Pulmonary artery endothelial cell (primary cell): ENCODE results near the gene RNASE7. TPM values are rescaled to one million over a fixed set of nuclear protein-coding genes. Genes with fewer than 3 reads are reported as not detected.

Experiments used
- DNase-seq: peaks from one replicate; pipeline ENCODE4 v3.0.0-alpha.2; 2011; ENCODE audit warnings: low read depth, low spot score
- total RNA-seq: library from RNA; depleted of rRNA; stranded (reverse); fragments of >200 nt; gene quantifications from 2 replicates; pipeline ENCODE4 v1.2.3, GENCODE V29; 2014

The RNASE7 gene
- total RNA-seq, 1 donor from 2014 or later: not detected

DNA sequence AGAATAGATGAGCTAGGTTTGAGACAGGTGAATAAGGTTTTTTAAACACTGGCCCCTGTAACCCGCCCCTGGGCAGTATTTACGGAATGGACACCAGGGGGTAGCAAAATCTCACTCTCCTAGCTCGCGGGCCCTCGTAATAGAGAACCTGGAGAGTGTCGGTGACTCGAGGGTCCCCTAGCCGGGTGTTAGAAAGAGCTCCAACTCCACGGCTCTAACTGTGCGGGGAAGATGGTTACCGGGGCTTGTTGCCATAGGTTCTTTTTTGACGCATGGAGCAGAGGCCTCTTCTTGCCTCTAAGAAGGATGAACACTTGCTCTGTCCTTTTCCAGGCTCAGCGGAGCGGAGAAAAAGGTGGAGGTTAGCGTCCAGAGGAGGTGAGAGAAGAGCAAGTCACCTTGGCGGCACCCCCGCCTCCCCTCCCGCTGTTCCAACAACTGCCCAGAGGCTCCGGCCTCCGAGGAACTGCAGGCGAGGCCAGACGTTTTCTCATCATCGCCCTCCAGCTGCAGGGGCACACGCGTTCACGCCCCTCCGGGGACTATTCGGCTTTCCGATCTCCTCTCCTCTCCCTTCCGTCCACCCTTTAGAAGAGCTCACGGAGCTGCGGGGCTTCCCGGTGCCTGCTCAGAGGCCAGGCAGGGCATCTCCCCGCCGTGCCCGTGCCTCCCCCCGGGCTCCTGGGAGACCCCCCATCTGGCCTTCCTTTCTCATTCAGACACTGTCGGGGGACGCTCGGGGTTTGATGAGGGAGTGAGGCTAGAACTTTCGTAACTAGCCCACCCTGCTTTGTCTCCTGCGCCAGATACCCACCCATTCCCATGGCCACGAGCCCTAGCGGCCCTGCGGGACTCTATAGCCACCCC, 26.6 kb downstream of the RNASE7 start:
- DNase-seq: no peak

DNA sequence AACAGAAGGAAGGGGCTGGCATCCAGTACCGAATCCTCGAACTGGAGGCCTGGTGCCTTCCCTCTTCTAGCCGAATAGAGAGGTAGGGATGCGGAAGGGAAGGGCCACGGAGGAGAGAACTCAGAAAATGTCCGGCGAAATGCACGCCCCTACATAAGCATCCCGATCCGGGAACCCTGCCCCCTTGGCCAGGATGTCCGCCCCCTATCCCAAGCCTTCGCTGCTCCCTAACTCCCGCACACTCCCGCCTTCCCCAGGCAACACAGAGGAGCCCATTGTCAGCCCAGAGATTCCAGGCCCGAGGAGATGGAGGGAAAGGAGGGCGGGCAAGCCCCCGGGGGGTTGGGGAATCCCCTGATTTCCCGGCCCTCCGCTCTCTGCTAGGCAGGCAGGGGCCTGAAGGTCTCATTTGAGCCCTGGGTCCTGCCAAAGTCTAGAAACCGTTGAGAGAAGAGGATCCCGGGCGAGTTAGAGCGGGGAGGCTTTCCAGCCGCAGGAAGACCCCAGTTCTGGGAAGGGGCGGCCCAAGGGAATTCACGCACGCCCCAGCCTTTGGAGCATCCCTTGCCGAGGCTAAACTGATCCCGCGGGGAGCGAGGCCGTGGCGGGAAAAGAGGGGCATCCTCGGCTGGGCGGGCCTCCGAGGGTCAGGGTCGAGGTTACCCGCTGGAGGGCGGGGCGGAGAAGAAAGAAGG, 27.4 kb downstream of the RNASE7 start:
- DNase-seq: no peak

DNA sequence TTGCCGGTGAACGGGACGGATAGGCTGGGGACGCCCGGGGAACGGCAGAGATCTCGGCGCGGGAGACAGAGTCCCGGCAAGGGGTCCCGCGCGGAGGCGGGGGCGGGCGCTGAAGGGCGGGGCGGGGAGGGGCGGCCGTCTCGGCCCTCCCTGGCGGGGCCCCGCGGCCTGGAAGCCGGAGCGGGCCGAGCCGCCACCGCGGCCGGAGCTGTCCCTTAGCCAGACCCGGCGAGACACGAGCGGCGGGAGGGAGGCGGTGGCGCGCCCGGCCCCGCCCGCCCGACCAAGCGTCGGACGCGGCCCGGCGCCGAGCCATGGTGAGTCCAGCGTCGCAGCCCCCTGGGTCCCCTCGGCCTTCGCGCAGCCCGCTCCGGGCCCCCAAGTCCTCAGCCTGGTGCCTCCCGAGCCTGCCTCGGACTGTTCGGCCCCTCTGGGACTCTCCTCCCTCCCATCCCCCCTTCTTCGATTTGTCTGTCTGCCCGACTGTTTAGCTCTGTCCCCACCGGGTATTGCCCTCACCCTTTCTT, 28.0 kb downstream of the RNASE7 start, which contains the start of gene ARHGEF40:
Gene ARHGEF40 (plus strand): TSS at position 222 of the 527 bp plus-strand sequence. CDS start 93 bp downstream, at position 315.
- DNase-seq: no peak

DNA sequence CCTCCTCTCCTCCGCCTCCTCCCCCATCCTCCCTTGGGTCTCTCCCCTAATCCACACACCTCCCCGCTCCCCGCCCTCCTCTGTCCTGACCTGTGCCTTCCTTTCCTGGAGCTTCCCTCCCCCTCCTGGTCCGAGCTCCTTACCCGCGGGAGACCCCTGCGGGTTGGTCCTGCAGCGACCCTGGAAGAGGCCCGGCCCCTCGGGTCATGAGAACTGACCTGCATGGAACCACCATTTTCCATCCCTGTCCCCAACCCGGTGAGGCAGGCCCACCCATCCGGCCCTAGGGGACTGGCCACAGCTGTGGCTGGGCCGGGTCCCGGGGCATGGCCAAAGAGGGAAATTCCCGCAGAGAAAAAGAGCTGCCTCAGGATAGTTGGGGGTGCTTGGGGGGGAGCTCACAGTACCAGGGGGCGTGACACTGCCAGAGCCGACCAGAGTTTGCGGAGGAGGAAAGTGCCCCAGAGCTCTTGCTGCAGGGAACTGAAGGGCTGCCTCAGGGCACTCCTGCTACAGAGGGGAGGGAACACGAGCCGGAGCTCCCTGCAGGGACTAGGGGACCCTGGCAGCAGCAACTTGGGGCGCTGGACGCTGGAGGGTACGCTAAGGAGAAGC, 28.6 kb downstream of the RNASE7 start:
- no peak for DNase-seq

DNA sequence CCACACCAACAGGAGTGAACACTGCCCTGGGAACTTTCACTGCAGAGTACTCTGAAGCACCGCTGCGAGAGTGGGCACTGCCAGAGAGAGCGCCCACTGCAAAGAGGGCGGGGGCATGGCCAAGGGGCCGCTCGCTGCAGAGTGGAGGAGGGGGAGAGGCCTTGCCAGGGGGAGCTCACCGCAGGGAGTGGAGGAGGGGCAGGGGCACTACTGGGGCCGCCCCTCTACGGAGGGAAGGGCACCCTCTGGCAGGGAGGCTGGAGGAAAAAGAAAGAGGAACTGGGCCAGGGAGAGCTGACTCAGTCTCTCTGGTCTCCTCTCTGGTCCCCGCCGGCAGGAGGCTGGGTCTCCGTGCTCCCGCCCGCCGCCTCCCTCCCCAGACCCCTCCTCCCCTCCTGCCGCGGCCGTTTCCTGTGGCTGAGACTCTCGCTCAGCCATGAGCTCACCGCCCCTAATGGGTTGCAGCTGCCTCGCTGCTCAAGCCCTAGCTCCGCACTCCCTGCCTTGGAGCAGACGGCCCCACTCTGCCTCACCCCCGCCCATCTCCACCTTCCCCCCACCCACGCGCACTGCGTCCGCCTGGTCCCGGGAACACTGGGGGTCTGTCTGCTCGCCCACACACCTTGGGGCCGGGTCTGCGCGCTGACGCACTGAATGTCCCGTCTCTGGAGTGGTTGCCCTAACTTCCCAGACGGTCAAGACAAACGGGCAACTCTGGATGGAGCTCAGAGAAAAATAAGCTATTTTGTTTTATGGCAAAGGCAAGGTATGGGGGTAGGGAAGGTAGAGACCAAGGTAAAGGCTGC, 29.3 kb downstream of the RNASE7 start:
- peak; percentile 29 for DNase-seq

DNA sequence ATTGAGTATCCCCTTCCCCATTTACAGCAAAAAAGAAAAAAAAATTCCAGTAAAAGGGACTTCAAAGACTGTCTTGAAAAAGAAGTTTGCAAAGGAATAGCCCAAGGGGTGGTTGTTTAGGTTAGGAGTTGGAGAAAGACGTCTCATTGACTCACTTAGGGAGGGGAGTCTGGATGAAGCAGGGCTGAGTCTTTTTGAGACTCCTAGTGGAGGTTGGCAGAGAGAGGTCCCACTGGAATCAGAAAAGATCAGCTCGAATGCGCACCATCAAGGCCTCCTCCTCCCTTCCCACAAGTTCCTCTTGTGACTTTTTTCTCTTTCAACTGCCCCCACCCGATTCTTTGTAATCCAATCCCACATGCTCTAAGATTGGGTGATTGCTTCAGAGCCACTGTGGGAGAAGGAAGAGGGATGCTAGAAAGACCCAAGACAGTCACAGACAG, 29.9 kb downstream of the RNASE7 start:
- DNase-seq: no peak

DNA sequence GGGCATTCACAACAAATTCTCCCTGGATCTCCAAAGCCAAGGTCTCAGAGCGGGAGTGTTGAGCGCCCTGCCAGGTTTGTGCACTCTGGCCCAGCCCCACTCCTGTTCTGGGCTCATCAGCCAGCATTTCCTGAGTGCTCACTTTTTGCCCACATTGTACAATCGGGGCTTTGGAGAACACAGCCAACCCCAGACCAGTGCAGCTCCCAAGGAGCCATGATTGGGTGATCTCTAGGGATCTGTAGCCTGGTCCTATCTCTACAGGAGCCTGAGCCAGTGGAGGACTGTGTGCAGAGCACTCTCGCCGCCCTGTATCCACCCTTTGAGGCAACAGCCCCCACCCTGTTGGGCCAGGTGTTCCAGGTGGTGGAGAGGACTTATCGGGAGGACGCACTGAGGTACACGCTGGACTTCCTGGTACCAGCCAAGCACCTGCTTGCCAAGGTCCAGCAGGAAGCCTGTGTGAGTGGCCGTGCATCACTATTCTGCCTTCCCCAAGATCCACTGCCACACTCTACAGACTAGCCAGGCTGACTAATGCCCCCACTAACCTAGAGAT, 30.7 kb downstream of the RNASE7 start:
- no peak for DNase-seq

DNA sequence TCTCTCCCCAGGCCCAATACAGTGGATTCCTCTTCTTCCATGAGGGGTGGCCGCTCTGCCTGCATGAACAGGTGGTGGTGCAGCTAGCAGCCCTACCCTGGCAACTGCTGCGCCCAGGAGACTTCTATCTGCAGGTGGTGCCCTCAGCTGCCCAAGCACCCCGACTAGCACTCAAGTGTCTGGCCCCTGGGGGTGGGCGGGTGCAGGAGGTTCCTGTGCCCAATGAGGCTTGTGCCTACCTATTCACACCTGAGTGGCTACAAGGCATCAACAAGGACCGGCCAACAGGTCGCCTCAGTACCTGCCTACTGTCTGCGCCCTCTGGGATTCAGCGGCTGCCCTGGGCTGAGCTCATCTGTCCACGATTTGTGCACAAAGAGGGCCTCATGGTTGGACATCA, 31.8 kb downstream of the RNASE7 start:
- no peak for DNase-seq

DNA sequence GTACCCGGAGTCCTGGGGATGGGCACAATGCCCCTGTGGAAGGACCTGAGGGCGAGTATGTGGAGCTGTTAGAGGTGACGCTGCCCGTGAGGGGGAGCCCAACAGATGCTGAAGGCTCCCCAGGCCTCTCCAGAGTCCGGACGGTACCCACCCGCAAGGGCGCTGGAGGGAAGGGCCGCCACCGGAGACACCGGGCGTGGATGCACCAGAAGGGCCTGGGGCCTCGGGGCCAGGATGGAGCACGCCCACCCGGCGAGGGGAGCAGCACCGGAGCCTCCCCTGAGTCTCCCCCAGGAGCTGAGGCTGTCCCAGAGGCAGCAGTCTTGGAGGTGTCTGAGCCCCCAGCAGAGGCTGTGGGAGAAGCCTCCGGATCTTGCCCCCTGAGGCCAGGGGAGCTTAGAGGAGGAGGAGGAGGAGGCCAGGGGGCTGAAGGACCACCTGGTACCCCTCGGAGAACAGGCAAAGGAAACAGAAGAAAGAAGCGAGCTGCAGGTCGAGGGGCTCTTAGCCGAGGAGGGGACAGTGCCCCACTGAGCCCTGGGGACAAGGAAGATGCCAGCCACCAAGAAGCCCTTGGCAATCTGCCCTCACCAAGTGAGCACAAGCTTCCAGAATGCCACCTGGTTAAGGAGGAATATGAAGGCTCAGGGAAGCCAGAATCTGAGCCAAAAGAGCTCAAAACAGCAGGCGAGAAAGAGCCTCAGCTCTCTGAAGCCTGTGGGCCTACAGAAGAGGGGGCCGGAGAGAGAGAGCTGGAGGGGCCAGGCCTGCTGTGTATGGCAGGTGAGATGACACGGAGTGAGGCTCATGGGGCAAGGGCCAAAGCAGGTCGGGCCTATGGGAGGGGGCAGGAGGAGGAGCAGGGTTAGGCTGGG, 32.5 kb downstream of the RNASE7 start:
- DNase-seq: no peak

DNA sequence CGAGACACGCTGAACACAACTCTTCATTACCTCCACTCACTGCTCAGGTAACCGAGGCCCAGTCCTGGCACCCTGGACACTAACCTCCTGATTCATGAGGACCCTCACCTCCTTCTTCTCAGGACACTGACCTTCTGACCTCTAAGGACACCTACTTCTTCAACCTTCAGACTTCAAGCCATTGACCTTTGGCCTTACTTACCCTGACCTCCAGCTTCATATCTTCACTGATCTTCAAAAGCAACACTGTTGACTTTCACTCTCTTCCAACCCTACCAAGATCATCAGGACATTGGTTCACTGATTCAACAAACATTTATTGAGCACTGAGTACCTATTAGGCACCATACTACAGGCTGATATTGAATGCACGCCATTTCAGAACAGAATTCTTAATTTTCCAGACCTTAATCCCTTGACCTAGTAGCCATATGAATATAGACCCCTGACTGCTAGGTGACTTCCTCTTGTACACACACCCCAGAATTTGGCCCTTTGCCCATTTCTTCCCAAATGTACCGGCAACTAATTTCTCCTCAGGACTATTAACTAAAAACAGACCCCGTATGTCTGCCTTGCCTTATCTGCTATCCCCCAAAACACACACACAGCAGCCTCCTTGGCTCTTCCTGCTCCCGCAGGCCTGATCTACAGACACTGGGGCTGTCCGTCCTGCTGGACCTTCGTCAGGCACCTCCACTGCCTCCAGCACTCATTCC, 33.7 kb downstream of the RNASE7 start:
- DNase-seq: no peak

DNA sequence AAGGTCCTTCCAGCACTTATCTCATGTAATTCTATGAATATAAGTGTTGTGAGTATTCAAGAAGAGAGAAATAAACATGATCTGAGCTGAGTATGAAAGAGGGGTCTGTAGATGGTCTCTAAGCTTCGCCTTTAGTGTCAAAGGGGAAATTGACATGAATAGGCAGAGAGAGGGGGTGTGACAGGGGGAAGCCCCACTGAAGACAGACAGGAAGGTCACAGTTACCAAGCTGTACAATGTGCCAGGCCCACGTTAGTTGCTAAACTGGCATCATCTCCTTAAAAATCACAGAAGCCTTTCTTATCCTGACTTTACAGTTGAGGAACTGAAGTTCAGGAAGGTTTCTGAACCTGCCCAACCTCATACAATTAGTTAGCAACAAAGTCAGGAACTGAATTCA, 35.5 kb downstream of the RNASE7 start:
- no peak for DNase-seq

DNA sequence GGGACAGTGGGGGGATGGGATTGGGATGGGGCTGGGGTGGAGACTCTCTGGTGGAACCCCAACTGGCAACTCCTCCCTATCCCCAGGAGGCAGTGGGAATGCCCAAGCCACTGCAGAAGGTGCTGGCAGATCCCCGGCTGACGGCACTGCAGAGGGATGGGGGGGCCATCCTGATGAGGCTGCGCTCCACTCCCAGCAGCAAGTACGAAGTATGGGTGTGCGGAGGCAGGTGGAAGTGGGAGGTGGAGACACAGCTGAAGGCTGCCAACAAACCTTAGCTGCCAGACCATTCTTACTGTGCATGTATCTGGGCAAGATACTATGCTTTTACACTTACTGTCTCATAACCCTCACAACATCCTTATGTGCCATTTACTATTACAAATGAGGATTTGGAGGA, 36.1 kb downstream of the RNASE7 start:
- DNase-seq: no peak

DNA sequence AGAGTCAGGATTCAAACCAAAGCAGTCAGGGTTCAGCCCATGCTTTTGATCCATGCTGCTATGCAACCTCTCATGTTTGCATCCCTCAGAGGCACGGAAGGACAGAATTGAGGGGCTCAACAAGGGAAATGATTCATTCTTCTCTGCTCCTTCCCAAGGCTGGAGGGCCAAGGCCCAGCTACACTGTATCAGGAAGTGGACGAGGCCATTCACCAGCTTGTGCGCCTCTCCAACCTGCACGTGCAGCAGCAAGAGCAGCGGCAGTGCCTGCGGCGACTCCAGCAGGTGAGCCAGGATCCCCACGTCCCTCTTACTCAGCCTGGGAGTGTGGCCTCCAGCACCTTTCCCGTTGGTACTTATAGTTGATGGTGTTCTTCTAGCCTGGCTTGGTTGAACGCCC, 36.6 kb downstream of the RNASE7 start:
- no peak for DNase-seq

DNA sequence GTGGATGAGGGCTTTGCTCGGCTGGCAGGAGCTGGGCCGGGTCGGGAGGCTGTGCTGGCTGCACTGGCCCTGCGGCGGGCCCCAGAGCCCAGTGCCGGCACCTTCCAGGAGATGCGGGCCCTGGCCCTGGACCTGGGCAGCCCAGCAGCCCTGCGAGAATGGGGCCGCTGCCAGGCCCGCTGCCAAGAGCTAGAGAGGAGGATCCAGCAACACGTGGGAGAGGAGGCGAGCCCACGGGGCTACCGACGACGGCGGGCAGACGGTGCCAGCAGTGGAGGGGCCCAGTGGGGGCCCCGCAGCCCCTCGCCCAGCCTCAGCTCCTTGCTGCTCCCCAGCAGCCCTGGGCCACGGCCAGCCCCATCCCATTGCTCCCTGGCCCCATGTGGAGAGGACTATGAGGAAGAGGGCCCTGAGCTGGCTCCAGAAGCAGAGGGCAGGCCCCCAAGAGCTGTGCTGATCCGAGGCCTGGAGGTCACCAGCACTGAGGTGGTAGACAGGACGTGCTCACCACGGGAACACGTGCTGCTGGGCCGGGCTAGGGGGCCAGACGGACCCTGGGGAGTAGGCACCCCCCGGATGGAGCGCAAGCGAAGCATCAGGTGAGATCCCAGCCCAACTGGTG, 39.5 kb downstream of the RNASE7 start:
- DNase-seq: no peak

DNA sequence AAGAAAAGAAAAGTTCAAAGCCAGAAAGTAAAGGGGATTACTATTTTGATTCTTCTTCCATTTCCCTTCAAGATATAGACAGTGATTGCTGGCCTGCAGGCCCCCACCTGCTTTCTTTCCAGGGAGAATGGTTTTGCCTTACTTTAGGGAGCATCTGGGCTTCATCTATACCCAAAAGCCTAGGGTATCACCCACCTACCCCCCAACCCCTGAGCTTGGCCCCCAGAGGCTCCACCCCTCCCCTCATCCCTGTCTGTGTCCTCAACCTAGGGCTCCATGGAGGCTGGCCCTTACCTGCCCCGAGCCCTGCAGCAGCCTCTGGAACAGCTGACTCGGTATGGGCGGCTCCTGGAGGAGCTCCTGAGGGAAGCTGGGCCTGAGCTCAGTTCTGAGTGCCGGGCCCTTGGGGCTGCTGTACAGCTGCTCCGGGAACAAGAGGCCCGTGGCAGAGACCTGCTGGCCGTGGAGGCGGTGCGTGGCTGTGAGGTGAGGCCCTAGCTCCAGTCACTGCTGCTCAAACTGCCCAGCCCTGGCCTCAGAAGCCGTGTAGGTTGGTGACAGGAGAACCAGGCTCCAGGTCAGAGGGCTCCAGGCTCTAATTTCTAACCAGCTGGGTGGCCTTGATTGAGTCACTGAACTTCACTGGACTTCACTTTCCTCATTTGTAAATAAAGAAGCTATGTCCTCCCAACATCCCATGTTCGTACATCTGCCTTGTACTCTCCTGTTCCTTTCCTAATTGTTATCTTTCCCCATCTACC, 41.6 kb downstream of the RNASE7 start:
- DNase-seq: no peak

DNA sequence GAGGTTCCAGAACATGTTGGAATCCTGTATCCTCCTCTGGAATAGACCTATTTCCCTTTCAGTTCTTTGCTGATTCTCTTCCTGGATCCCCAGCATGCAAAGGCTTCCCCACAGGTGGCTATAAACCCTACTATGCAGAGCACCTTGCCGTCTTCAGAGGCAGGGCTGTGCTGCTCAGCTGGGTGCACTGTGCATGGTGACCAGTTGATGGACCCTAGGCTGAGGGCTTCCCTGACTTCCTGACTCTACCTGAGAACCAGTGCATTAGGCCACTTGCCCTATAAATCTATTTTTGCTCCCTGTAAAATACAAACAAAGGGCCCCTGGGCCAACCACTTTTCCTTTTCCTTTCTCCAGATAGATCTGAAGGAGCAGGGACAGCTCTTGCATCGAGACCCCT, 42.2 kb downstream of the RNASE7 start:
- DNase-seq: no peak

DNA sequence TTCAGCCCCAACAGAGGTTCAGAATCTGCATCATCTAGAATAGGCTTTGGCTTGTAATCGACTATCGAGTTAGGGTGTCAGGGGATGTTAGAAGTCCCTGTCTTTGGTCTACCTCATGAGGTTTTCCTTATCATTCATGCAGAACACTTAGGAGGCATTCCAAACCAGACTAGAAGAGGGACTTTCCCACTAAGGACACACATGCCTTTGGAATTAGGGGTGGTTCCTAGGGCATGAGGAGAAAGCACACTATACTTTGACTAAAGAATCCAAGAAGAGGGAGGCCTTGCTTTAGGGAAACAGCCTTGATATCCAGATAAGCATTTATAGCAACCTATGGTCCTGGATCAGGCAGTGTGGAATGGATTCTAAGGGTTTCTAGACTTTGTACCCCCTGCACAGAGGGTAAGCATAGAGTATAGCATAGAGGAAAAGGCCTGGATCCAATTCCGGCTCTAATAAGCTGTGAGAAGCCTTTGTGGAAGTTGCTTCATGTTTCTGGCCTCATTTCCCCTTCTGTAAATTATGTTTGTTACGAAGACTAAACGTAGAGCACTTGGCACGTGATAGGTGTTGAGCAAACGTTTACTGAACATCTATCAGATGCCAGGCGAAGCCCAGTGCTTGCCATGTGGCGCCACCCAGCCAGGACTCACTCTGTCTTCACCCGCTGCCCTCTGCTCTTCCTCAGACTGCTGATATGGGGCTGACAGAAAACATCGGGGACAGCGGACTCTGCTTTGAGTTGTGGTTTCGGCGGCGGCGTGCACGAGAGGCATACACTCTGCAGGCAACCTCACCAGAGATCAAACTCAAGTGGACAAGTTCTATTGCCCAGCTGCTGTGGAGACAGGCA, 43.1 kb downstream of the RNASE7 start:
- DNase-seq: no peak
